Psoas muscle (tissue), 8 donors: ENCODE data around the gene ASXL1. TPM values are rescaled to one million over a fixed set of nuclear protein-coding genes. Genes with fewer than 3 reads are reported as not detected.

ENCODE experiments used
- ATAC-seq, 4 donors: fragments of 200-7000 bp; cut with Tn5 transposase; one replicate each; pipeline ENCODE4 v1.9.1; 2020; ENCODE audit warnings: moderate library complexity in 3 of 4, mild to moderate bottlenecking in 2 of 4
- DNase-seq, 2 donors: peaks; one replicate each; pipeline ENCODE4 v3.0.0-alpha.2; 2020
- H3K27ac ChIP-seq: fragments of 200-600 bp; one replicate; pipeline ENCODE4 v1.8.0; 2022
- H3K27me3 ChIP-seq, 3 donors: fragments of 200-600 bp in 1 of 3; one replicate each; pipeline versions ENCODE4 v1.6.1 to v1.8.0; 2013 to 2022; ENCODE audit warnings: low read length in 2 of 3, mild to moderate bottlenecking in 2 of 3, moderate library complexity in 1 of 3; ENCODE audit not compliant: insufficient read depth in 3 of 3
- H3K36me3 ChIP-seq, 2 donors: fragments of 200-600 bp in 1 of 2; one replicate each; pipeline versions ENCODE4 v1.6.1 to v1.8.0; 2013 to 2022; ENCODE audit warnings: low read depth in 1 of 2, mild to moderate bottlenecking in 1 of 2, moderate library complexity in 1 of 2; ENCODE audit not compliant: insufficient read depth in 1 of 2
- H3K4me1 ChIP-seq: fragments of 200-600 bp; one replicate; pipeline ENCODE4 v1.8.0; 2022
- H3K4me3 ChIP-seq: fragments of 200-600 bp; one replicate; pipeline ENCODE4 v1.8.0; 2022; ENCODE audit warnings: mild to moderate bottlenecking
- H3K9me3 ChIP-seq: fragments of 200-600 bp; one replicate; pipeline ENCODE4 v1.8.0; 2022
- WGBS, 3 donors: extraction: QIAGEN DNeasy Blood & Tissue Kit; methylation state at CpG; one replicate each; pipeline versions ENCODE4 v1.1.6 to v1.1.7; 2013; 5-methylcytosine and 5-hydroxymethylcytosine counted together
- intact Hi-C, 2 donors: fragments of 100-400 bp; cut with DNase I; formaldehyde crosslinking; loops; one replicate each; pipeline versions ENCODE4 v1.11.0 to v1.14.2; 2022
- polyA plus RNA-seq, 3 donors: library from polyadenylated mRNA; stranded (reverse); fragments of 200-250 nt; gene quantifications; one replicate each; pipeline ENCODE4 v1.2.3, GENCODE V29; 2013
- total RNA-seq, 4 donors: library from RNA; stranded (reverse); fragmentation: NEBNext Ultra II Directional in 2 of 4; extraction: Animal tissue kit (Norgen Biotek cat#: 25700) in 2 of 4; gene quantifications; one replicate each; pipeline versions ENCODE4 v1.2.1 to v1.2.4, GENCODE V29; 2021 to 2023
- TF ChIP-seq, protein P1 (sequence below): fragments of 200-600 bp; IDR thresholded peaks from one replicate; pipeline ENCODE4 v1.8.0; 2022; ENCODE audit warnings: antibody characterized with exemption
- donor health status: healthy with polysubstance abuse.
- donor health status: DM: no; HTN: no; CAD: no; lungs with moderate emphysema.
- donor health status: Bipolar disorder and iron deficiency.
- donor health status: healthy.
- donor health status: DM: yes; HTN: yes; CAD: no.
- donor health status: DM: no; HTN: no; CAD: no.
- donor health status: DM: no; HTN: no; CAD: no.
- donor health status: DM: yes; HTN: yes; CAD: no.

ASXL1 gene
- total and polyA plus RNA-seq, 7 donors: 18.5 to 52.0 (median 23.2) TPM

GRCh38 chr20:32487381-32487780 lies 129.2 kb downstream of the ASXL1 start:
- no peaks in the 10 kb centered on the region for H3K9me3 ChIP-seq
- WGBS, 3 donors: 82 to 90% (median 84%) methylated on average over 3 of the region's 3 CpGs
- H3K27me3 ChIP-seq: peaks cover 0 to 15% (median 0%) of the 10 kb centered on the region in 3 donors
- intact Hi-C loops: no loop called here
- DNase-seq (no peak), ATAC-seq (no peak)
- TF ChIP-seq, protein P1, sequence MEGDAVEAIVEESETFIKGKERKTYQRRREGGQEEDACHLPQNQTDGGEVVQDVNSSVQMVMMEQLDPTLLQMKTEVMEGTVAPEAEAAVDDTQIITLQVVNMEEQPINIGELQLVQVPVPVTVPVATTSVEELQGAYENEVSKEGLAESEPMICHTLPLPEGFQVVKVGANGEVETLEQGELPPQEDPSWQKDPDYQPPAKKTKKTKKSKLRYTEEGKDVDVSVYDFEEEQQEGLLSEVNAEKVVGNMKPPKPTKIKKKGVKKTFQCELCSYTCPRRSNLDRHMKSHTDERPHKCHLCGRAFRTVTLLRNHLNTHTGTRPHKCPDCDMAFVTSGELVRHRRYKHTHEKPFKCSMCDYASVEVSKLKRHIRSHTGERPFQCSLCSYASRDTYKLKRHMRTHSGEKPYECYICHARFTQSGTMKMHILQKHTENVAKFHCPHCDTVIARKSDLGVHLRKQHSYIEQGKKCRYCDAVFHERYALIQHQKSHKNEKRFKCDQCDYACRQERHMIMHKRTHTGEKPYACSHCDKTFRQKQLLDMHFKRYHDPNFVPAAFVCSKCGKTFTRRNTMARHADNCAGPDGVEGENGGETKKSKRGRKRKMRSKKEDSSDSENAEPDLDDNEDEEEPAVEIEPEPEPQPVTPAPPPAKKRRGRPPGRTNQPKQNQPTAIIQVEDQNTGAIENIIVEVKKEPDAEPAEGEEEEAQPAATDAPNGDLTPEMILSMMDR: no peak
- H3K4me1 ChIP-seq: peaks cover 7% of the 10 kb centered on the region
- H3K4me3 ChIP-seq: no peak overlapping the region
- no peaks in the 10 kb centered on the region for H3K36me3 ChIP-seq
- H3K27ac ChIP-seq: no peak overlapping the region

- intact Hi-C loops: no loop called here
- WGBS, 3 donors: 92 to 93% (median 93%) methylated on average over 7 of the region's 7 CpGs
- Histone ChIP-seq H3K36me3 (no peaks in the 10 kb centered on the region), H3K27ac (no peak overlapping the region), H3K4me3 (no peak overlapping the region), H3K9me3 (no peaks in the 10 kb centered on the region), H3K4me1 (peaks cover 7% of the 10 kb centered on the region), H3K27me3 (peaks cover 0 to 15% (median 0%) of the 10 kb centered on the region in 3 donors)
- TF ChIP-seq, protein P1: no peak
- DNase-seq (no peak), ATAC-seq (no peak)
These were observed 130.1 kb downstream of the ASXL1 start for GRCh38 chr20:32488066-32488838.

Other genes starting within 250 kb of the ASXL1 start
- gene TM9SF4, start 248.6 kb upstream of the ASXL1 start, total RNA-seq: 10 to 100 TPM; 25.7 to 28.0 (median 27.0) TPM
- gene TM9SF4, start 248.6 kb upstream of the ASXL1 start, polyA plus RNA-seq: 10 to 100 TPM; 14.0 to 18.0 (median 17.9) TPM
- gene PLAGL2, start 150.6 kb upstream of the ASXL1 start, total RNA-seq: 1 to 10 TPM; 4.9 to 9.6 (median 6.0) TPM
- gene PLAGL2, start 150.6 kb upstream of the ASXL1 start, polyA plus RNA-seq: 1 to 10 TPM; 1.7 to 5.3 (median 2.3) TPM
- gene POFUT1, start 150.5 kb upstream of the ASXL1 start, total RNA-seq: 10 to 100 TPM; 14.0 to 20.8 (median 17.1) TPM
- 10 to 100 TPM in 1 of 3 donors, 1 to 10 TPM in 2; 7.8 to 22.9 (median 8.1) TPM for gene POFUT1, start 150.5 kb upstream of the ASXL1 start, polyA plus RNA-seq
- gene KIF3B, start 80.7 kb upstream of the ASXL1 start, total RNA-seq: 1 to 10 TPM; 4.2 to 8.5 (median 6.7) TPM
- gene KIF3B, start 80.7 kb upstream of the ASXL1 start, polyA plus RNA-seq: 10 to 100 TPM in 1 of 3 donors, 1 to 10 TPM in 2; 3.3 to 11.4 (median 9.6) TPM
- 1 to 10 TPM; 1.3 to 2.7 (median 2.3) TPM for gene NOL4L, start 227.0 kb downstream of the ASXL1 start, total RNA-seq
- under 1 TPM; 0.61 to 0.89 (median 0.72) TPM for gene NOL4L, start 227.0 kb downstream of the ASXL1 start, polyA plus RNA-seq